Mesothelial cell of epicardium (in vitro differentiated cells): ENCODE data around the gene PRLHR. TPM values are rescaled to one million over a fixed set of nuclear protein-coding genes. Genes with fewer than 3 reads are reported as not detected.

Experiments
- DNase-seq, 2 experiments: peaks; one replicate each; pipeline ENCODE4 v3.0.0; 2021; ENCODE audit warnings: low spot score in 2 of 2; ENCODE audit not compliant: unreplicated experiment in 2 of 2
- H3K27ac Mint-ChIP-seq: 2 replicates; pipeline ENCODE4 v1.8.0; 2021; ENCODE audit warnings: mixed read lengths
- H3K27me3 Mint-ChIP-seq: 2 replicates; pipeline ENCODE4 v1.8.0; 2021; ENCODE audit warnings: low read depth, mixed read lengths
- H3K36me3 Mint-ChIP-seq: 2 replicates; pipeline ENCODE4 v1.8.0; 2021; ENCODE audit warnings: mixed read lengths
- H3K4me1 Mint-ChIP-seq: 2 replicates; pipeline ENCODE4 v1.8.0; 2021; ENCODE audit warnings: mixed read lengths
- H3K4me3 Mint-ChIP-seq: 2 replicates; pipeline ENCODE4 v1.8.0; 2021; ENCODE audit warnings: mild to moderate bottlenecking, moderate library complexity, mixed read lengths
- H3K9me3 Mint-ChIP-seq: 2 replicates; pipeline ENCODE4 v1.8.0; 2021; ENCODE audit warnings: mixed read lengths
- total RNA-seq: library from RNA; stranded (reverse); gene quantifications from 3 replicates; pipeline ENCODE4 v1.2.1, GENCODE V29; 2021
- TF ChIP-seq, protein P1 (sequence below): fragments of 200-600 bp; sonication (generic); IDR thresholded peaks from one replicate; pipeline ENCODE4 v1.5.0; 2021; ENCODE audit warnings: antibody characterized with exemption; ENCODE audit not compliant: unreplicated experiment

PRLHR gene
- total RNA-seq, 1 donor from 2014 or later, result not detected

DNA sequence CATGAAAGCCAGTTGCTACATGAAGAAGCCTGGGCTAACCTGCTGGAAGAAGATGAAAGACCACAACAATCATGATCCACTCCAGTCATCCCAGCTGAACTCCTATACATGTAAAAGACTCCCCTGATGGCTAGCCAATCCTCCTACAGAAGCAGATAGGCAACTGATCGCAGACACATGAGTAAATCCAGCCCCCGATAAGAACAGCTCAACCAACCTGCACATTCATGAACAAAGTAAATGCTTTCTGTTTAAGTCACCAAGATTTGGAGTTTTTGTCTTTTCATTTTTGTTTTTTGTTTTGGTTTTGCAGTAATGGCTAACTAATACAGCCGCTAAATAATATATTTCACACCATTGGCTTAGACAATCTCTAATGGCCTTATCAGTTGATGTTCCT lies 53.7 kb downstream of the PRLHR start:
- Mint-ChIP-seq H3K4me1 (no peaks in the 10 kb centered on the region), H3K27ac (no peak overlapping the region), H3K36me3 (no peaks in the 10 kb centered on the region), H3K27me3 (peaks cover 70% of the 10 kb centered on the region), H3K4me3 (no peak overlapping the region), H3K9me3 (peaks cover 18% of the 10 kb centered on the region)
- TF ChIP-seq, protein P1, sequence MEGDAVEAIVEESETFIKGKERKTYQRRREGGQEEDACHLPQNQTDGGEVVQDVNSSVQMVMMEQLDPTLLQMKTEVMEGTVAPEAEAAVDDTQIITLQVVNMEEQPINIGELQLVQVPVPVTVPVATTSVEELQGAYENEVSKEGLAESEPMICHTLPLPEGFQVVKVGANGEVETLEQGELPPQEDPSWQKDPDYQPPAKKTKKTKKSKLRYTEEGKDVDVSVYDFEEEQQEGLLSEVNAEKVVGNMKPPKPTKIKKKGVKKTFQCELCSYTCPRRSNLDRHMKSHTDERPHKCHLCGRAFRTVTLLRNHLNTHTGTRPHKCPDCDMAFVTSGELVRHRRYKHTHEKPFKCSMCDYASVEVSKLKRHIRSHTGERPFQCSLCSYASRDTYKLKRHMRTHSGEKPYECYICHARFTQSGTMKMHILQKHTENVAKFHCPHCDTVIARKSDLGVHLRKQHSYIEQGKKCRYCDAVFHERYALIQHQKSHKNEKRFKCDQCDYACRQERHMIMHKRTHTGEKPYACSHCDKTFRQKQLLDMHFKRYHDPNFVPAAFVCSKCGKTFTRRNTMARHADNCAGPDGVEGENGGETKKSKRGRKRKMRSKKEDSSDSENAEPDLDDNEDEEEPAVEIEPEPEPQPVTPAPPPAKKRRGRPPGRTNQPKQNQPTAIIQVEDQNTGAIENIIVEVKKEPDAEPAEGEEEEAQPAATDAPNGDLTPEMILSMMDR, result no peak
- DNase-seq, result no peak

Other genes with a start within 250 kb of the PRLHR start
- gene CACUL1, start 159.3 kb upstream of the PRLHR start, total RNA-seq, result 63.7 to 65.0 TPM (median 63.9 TPM) in 3 replicates